Cardiac muscle cell (in vitro differentiated cells and primary cell): ENCODE results near the gene POT1. TPM values are rescaled to one million over a fixed set of nuclear protein-coding genes. Genes with fewer than 3 reads are reported as not detected.
A peak's percentile ranks its signal among the peaks of the same experiment; 100 is the strongest.

ENCODE experiments used
- DNase-seq, 2 donors: peaks; one replicate each; pipeline versions ENCODE4 v3.0.0 to v3.0.0-alpha.2; 2010 to 2017; ENCODE audit warnings: low read depth in 1 of 2, low spot score in 1 of 2
- H3K27ac ChIP-seq: fragments of 200-600 bp; sonication (generic); 2 replicates; pipeline ENCODE4 v1.5.1; 2016
- H3K27me3 ChIP-seq: fragments of 200-600 bp; sonication (generic); 2 replicates; pipeline ENCODE4 v1.6.0; 2016; ENCODE audit warnings: control low read depth
- H3K36me3 ChIP-seq: fragments of 200-600 bp; sonication (generic); 2 replicates; pipeline ENCODE4 v1.5.1; 2016; ENCODE audit warnings: control low read depth
- H3K4me1 ChIP-seq: fragments of 200-600 bp; sonication (generic); 2 replicates; pipeline ENCODE4 v1.8.1; 2017; ENCODE audit warnings: low read depth, mild to moderate bottlenecking, mixed run types
- H3K4me3 ChIP-seq: fragments of 200-600 bp; sonication (generic); 2 replicates; pipeline ENCODE4 v1.5.1; 2016; ENCODE audit warnings: mild to moderate bottlenecking
- H3K9me3 ChIP-seq: fragments of 200-600 bp; sonication (generic); 2 replicates; pipeline ENCODE4 v1.5.1; 2017; ENCODE audit warnings: low read depth, mild to moderate bottlenecking, control low read depth
- polyA plus RNA-seq: library from polyadenylated mRNA; unstranded; fragments of >200 nt; fragmentation: Nextera tagmentation; extraction: Ambion mirVana; gene quantifications from 2 replicates; pipeline ENCODE4 v1.2.1, GENCODE V29; 2016
- total RNA-seq: library from RNA; depleted of rRNA; stranded (reverse); fragments of >200 nt; gene quantifications from 2 replicates; pipeline ENCODE4 v1.2.3, GENCODE V29; 2016
- TF ChIP-seq, protein P1 (sequence below): IDR thresholded peaks from 2 replicates; pipeline ENCODE4 v1.5.1; 2012; ENCODE audit warnings: low read depth, mild to moderate bottlenecking, low read length

Gene POT1
- total and polyA plus RNA-seq, 2 experiments from 2014 or later: 10.0 to 20.4 TPM

DNA sequence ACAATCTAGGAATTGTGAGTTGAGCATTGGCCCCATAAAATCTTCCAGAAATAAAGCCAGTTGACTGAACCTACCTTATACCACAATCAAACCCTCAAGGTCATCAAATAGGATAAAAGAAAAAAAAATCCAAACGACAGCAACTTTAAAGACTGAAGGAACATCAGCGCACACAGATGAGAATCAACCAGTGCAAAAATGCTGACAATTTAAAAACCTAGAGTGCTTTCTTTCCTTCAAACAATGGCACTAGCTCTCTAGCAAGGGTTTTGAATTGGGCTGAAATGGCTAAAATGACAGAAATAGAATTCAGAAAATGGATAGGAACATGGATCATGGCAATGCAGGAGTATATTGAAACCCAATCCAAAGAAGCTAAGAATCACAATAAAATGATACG lies 16.1 kb upstream of the POT1 start:
- DNase-seq: no peak
- Histone ChIP-seq H3K27ac (no peak overlapping the region), H3K9me3 (no peaks in the 10 kb centered on the region), H3K4me1 (no peaks in the 10 kb centered on the region), H3K4me3 (no peak overlapping the region), H3K27me3 (no peaks in the 10 kb centered on the region), H3K36me3 (no peaks in the 10 kb centered on the region)
- TF ChIP-seq, protein P1, sequence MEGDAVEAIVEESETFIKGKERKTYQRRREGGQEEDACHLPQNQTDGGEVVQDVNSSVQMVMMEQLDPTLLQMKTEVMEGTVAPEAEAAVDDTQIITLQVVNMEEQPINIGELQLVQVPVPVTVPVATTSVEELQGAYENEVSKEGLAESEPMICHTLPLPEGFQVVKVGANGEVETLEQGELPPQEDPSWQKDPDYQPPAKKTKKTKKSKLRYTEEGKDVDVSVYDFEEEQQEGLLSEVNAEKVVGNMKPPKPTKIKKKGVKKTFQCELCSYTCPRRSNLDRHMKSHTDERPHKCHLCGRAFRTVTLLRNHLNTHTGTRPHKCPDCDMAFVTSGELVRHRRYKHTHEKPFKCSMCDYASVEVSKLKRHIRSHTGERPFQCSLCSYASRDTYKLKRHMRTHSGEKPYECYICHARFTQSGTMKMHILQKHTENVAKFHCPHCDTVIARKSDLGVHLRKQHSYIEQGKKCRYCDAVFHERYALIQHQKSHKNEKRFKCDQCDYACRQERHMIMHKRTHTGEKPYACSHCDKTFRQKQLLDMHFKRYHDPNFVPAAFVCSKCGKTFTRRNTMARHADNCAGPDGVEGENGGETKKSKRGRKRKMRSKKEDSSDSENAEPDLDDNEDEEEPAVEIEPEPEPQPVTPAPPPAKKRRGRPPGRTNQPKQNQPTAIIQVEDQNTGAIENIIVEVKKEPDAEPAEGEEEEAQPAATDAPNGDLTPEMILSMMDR: no peak

DNA sequence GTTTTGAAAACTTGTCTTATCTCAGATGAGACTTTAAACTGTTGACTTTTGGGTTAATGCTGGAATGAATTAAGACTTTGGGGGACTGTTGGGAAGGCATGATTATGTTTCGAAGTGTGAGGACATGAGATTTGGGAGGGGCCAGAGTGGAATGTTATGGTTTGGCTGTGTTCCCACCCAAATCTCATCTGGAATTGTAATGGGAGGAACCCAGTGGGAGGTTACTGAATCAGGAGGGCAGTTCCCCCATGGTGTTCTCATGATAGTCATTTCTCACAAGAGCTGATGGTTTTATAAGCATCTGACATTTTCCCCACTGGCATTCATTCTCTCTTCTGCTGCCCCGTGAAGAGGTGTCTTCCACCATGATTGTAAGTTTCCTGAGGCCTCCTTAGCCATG lies 13.8 kb upstream of the POT1 start:
- no peak for DNase-seq
- Histone ChIP-seq H3K27me3 (no peaks in the 10 kb centered on the region), H3K9me3 (no peaks in the 10 kb centered on the region), H3K36me3 (no peaks in the 10 kb centered on the region), H3K27ac (no peak overlapping the region), H3K4me1 (no peaks in the 10 kb centered on the region), H3K4me3 (no peak overlapping the region)
- TF ChIP-seq, protein P1: no peak

DNA sequence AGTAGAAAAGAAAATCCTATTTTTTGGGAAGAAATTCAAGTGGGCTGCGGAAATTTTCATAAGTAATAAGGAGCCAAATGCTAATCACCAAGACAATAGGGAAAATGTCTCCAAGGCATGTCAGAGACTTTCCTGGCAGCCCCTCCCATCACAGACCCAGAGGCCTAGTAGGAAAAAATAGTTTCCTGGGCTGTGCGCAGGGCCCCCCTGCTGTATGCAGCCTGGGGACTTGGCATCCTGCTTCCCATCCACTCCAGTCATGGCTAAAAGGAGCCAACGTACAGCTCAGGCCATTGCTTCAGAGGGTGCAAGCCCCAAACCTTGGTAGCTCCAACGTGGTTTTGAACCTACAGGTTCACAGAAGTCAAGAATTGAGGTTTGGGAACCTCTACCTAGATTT lies 12.8 kb upstream of the POT1 start:
- Histone ChIP-seq H3K36me3 (no peaks in the 10 kb centered on the region), H3K27ac (no peak overlapping the region)

DNA sequence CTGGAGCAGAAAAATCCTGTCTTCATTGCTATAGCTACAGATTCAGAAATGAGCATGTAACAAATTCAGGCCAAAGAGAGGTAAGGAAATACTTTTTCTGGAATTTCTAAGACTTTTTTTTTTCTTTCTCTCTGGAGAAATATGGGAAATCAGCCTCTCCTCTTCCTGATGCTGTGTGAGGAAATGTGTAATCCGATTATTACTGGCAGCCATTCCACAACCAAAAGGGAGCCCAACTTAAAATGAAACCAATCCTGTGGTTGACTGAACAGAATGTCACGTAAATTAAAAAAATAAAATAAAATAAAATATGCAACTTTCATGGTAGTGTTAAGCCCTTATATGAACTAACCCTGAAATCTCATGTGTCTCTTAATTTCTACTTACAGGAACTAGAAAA lies 10.7 kb upstream of the POT1 start:
- TF ChIP-seq, protein P1: no peak
- Histone ChIP-seq H3K4me1 (no peaks in the 10 kb centered on the region), H3K4me3 (no peak overlapping the region), H3K27ac (no peak overlapping the region), H3K27me3 (no peaks in the 10 kb centered on the region), H3K9me3 (no peaks in the 10 kb centered on the region), H3K36me3 (no peaks in the 10 kb centered on the region)
- peak in 1 of 2 donors; percentile 52 for DNase-seq

More for the DNA sequence above, 12.8 kb upstream of the POT1 start:
- DNase-seq: no peak
- Histone ChIP-seq H3K4me1 (no peaks in the 10 kb centered on the region), H3K27me3 (no peaks in the 10 kb centered on the region), H3K4me3 (no peak overlapping the region), H3K9me3 (no peaks in the 10 kb centered on the region)
- TF ChIP-seq, protein P1: no peak

DNA sequence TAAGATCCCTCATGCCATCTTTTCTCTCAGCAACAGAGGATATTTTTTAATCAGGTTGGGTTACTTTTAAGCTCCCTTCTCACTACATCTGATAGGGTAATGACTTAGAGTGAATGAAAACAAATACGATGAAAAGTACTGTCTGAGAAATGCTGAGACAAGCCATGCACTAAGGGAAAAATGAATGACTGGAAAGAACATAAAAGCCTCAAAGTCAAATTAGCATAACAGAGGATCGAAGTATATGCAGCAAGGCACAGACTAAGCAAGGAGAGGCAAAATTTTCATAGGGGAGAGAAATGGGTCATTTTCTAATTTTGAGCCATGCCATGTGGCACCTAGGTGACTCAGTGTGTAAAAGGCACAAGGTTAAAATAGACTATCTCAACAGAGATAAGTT lies 8.5 kb upstream of the POT1 start:
- Histone ChIP-seq H3K4me3 (no peak overlapping the region), H3K27ac (no peak overlapping the region), H3K9me3 (no peaks in the 10 kb centered on the region), H3K36me3 (no peaks in the 10 kb centered on the region), H3K4me1 (no peaks in the 10 kb centered on the region), H3K27me3 (no peaks in the 10 kb centered on the region)
- DNase-seq: no peak
- TF ChIP-seq, protein P1: no peak

DNA sequence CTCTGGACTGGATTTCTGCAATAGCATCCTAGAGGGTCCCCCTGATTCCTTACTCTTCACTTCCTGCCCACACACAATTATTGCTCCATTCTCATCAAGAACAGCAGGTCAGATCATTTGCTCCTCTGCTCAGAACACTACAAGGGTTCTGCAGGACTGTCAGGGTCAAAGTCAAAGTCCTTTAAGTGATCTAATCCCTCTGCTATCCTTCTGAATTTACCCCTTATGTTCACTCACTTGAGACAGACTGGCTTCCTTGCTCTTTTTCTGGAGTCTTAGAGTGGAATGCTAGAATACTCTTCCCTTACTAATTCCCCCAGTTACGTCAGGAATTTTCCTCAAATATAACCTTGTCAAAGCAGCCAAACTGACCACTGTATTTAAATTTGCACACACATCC lies 7.5 kb upstream of the POT1 start:
- no peak for DNase-seq
- Histone ChIP-seq H3K4me3 (no peak overlapping the region), H3K36me3 (no peaks in the 10 kb centered on the region), H3K27me3 (no peaks in the 10 kb centered on the region), H3K27ac (no peak overlapping the region), H3K9me3 (no peaks in the 10 kb centered on the region), H3K4me1 (no peaks in the 10 kb centered on the region)
- TF ChIP-seq, protein P1: no peak
